DOHH2 (cell line): ENCODE data around the gene ZNF185.

Experiments
- H3F3A ChIP-seq: fragments of 200-600 bp; sonication (generic), shearing (Covaris generic); 2 replicates; pipeline ENCODE4 v1.6.0; 2016; ENCODE audit warnings: antibody characterized with exemption, mild to moderate bottlenecking; ENCODE audit not compliant: control insufficient read depth, insufficient read depth
- H3K27ac ChIP-seq: fragments of 200-600 bp; sonication (generic); 2 replicates; pipeline ENCODE4 v1.5.1; 2014; ENCODE audit warnings: low read depth, mild to moderate bottlenecking, low read length, moderate library complexity
- H3K27me3 ChIP-seq: fragments of 200-600 bp; sonication (generic); 2 replicates; pipeline ENCODE4 v1.6.1; 2014; ENCODE audit warnings: mild to moderate bottlenecking, low read length, mixed read lengths; ENCODE audit not compliant: control insufficient read depth
- H3K36me3 ChIP-seq: fragments of 200-600 bp; sonication (generic); 2 replicates; pipeline ENCODE4 v1.6.1; 2014; ENCODE audit warnings: mild to moderate bottlenecking, low read length, moderate library complexity, mixed read lengths; ENCODE audit not compliant: control insufficient read depth
- H3K4me1 ChIP-seq: fragments of 200-600 bp; sonication (generic); 2 replicates; pipeline ENCODE4 v1.6.1; 2014; ENCODE audit warnings: mild to moderate bottlenecking, low read length, mixed read lengths; ENCODE audit not compliant: control insufficient read depth
- H3K4me2 ChIP-seq: fragments of 200-600 bp; sonication (generic); 2 replicates; pipeline ENCODE4 v1.6.0; 2014; ENCODE audit warnings: mild to moderate bottlenecking, low read length, moderate library complexity
- H3K4me3 ChIP-seq: fragments of 200-600 bp; sonication (generic); 2 replicates; pipeline ENCODE4 v1.5.1; 2014; ENCODE audit warnings: mild to moderate bottlenecking, low read length, mixed read lengths
- H3K79me2 ChIP-seq: fragments of 200-600 bp; sonication (generic); 2 replicates; pipeline ENCODE4 v1.6.1; 2014; ENCODE audit warnings: mild to moderate bottlenecking, low read length, mixed read lengths; ENCODE audit not compliant: control insufficient read depth
- H3K9me2 ChIP-seq: fragments of 200-600 bp; sonication (generic); replicated peaks from 2 replicates; pipeline ENCODE4 v1.6.1; 2014; ENCODE audit warnings: mild to moderate bottlenecking, low read length, mixed read lengths; ENCODE audit not compliant: control insufficient read depth
- H3K9me3 ChIP-seq: fragments of 200-600 bp; sonication (generic); 2 replicates; pipeline ENCODE4 v1.6.1; 2014; ENCODE audit warnings: antibody characterized with exemption, low read length, mixed read lengths; ENCODE audit not compliant: control insufficient read depth, insufficient read depth
- H4K20me1 ChIP-seq: fragments of 200-600 bp; sonication (generic); 2 replicates; pipeline ENCODE4 v1.6.0; 2014; ENCODE audit warnings: low read depth, mild to moderate bottlenecking, antibody characterized with exemption, low read length, moderate library complexity; ENCODE audit not compliant: control insufficient read depth, insufficient read depth
- CTCF ChIP-seq: fragments of 200-600 bp; sonication (generic); IDR thresholded peaks from one replicate; pipeline ENCODE4 v1.5.1; 2014; ENCODE audit warnings: antibody characterized with exemption, mild to moderate bottlenecking, low read depth, low read length; ENCODE audit not compliant: poor library complexity, severe bottlenecking
- EZH2phosphoT487 ChIP-seq: fragments of 200-600 bp; sonication (generic); IDR thresholded peaks from 2 replicates; pipeline ENCODE4 v1.6.1; 2017; ENCODE audit warnings: borderline replicate concordance, mild to moderate bottlenecking, antibody characterized with exemption, low read length, moderate library complexity, mixed read lengths

Gene ZNF185

GRCh38 chrX:152930516-152930915 is 32.6 kb downstream of the ZNF185 start:
- no peaks in the 10 kb centered on the region for H3K9me3 ChIP-seq

GRCh38 chrX:152932144-152932543 is 34.3 kb downstream of the ZNF185 start:
- Histone ChIP-seq H3K9me3 (no peaks in the 10 kb centered on the region), H3F3A (no peaks in the 10 kb centered on the region), H3K79me2 (no peaks in the 10 kb centered on the region), H3K27me3 (no peaks in the 10 kb centered on the region), H4K20me1 (no peaks in the 10 kb centered on the region), H3K4me3 (no peak overlapping the region), H3K9me2 (no peaks in the 10 kb centered on the region), H3K4me2 (no peak overlapping the region), H3K4me1 (no peaks in the 10 kb centered on the region), H3K27ac (no peak overlapping the region), H3K36me3 (no peaks in the 10 kb centered on the region)
- TF ChIP-seq EZH2phosphoT487, result no peak
- no peak for TF ChIP-seq CTCF

More at GRCh38 chrX:152930516-152930915, 32.6 kb downstream of the ZNF185 start:
- no peaks in the 10 kb centered on the region for H4K20me1 ChIP-seq
- no peaks in the 10 kb centered on the region for H3K79me2 ChIP-seq
- no peaks in the 10 kb centered on the region for H3K9me2 ChIP-seq
- H3K4me3 ChIP-seq, result no peak overlapping the region
- TF ChIP-seq CTCF (no peak), EZH2phosphoT487 (no peak)
- no peak overlapping the region for H3K27ac ChIP-seq
- H3K4me1 ChIP-seq, result no peaks in the 10 kb centered on the region
- no peaks in the 10 kb centered on the region for H3K27me3 ChIP-seq
- H3K36me3 ChIP-seq, result no peaks in the 10 kb centered on the region
- H3K4me2 ChIP-seq, result no peak overlapping the region
- H3F3A ChIP-seq, result no peaks in the 10 kb centered on the region

GRCh38 chrX:152932598-152933175 is 34.8 kb downstream of the ZNF185 start:
- Histone ChIP-seq H3K27ac (no peak overlapping the region), H3K4me1 (no peaks in the 10 kb centered on the region), H3K9me2 (no peaks in the 10 kb centered on the region), H3K4me3 (no peak overlapping the region), H3K4me2 (no peak overlapping the region), H3K9me3 (no peaks in the 10 kb centered on the region), H3F3A (no peaks in the 10 kb centered on the region), H3K36me3 (no peaks in the 10 kb centered on the region), H3K27me3 (no peaks in the 10 kb centered on the region), H3K79me2 (no peaks in the 10 kb centered on the region), H4K20me1 (no peaks in the 10 kb centered on the region)
- TF ChIP-seq CTCF (no peak), EZH2phosphoT487 (no peak)

GRCh38 chrX:152936306-152936705 is 38.4 kb downstream of the ZNF185 start:
- no peak overlapping the region for H3K4me3 ChIP-seq
- H3K4me2 ChIP-seq, result no peak overlapping the region
- H3K27me3 ChIP-seq, result no peaks in the 10 kb centered on the region
- H3K4me1 ChIP-seq, result peaks cover 5% of the 10 kb centered on the region
- no peaks in the 10 kb centered on the region for H3F3A ChIP-seq
- TF ChIP-seq CTCF (no peak), EZH2phosphoT487 (no peak)
- no peaks in the 10 kb centered on the region for H3K36me3 ChIP-seq
- no peaks in the 10 kb centered on the region for H4K20me1 ChIP-seq
- H3K9me2 ChIP-seq, result no peaks in the 10 kb centered on the region
- H3K27ac ChIP-seq, result no peak overlapping the region
- no peaks in the 10 kb centered on the region for H3K9me3 ChIP-seq
- peaks cover 5% of the 10 kb centered on the region; the same call in 1 of the 2 replicates for H3K79me2 ChIP-seq
